Measurements from ENCODE around the gene GNAT1.

The GNAT1 gene

DNA sequence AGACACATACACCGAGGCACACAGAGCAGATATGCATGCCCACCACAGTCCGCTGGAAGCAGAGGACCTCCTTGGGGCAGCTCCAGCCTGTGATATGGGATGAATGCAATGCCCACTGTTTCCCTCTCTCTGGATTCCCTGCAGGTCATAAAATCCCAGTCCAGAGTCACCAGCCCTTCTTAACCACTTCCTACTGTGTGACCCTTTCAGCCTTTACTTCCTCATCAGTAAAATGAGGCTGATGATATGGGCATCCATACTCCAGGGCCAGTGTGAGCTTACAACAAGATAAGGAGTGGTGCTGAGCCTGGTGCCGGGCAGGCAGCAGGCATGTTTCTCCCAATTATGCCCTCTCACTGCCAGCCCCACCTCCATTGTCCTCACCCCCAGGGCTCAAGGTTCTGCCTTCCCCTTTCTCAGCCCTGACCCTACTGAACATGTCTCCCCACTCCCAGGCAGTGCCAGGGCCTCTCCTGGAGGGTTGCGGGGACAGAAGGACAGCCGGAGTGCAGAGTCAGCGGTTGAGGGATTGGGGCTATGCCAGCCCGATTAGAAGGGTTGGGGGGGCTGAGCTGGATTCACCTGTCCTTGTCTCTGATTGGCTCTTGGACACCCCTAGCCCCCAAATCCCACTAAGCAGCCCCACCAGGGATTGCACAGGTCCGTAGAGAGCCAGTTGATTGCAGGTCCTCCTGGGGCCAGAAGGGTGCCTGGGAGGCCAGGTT, at the start of gene GNAT1:
Gene GNAT1 (plus strand): TSS at position 675 of the 725 bp plus-strand sequence. CDS start 116 bp downstream, outside the sequence.
- peak; percentile 34 for DNase-seq

- no peak for DNase-seq
Measured at GRCh38 chr3:50146316-50146901, 45.0 kb upstream of the GNAT1 start.

DNA sequence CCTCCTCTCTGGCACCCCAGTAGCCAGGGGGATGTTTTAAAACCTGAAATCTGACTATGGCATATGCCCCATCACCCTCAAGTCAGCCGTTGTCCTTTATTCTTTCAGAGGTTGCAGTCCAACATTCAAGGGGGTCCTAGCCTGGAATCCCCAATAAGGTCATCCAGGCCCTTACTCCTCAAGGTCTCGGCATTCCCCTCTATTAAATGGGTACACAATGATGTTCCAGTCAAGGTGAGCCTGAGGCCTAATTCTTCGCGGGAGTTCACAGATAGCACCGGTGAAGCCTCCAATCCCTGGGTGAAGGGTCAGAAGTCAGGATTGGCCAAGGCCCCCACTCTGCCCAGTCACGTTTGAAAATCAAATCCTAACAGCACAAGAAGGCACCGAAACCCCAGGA, 44.4 kb upstream of the GNAT1 start:
- DNase-seq = no peak

DNA sequence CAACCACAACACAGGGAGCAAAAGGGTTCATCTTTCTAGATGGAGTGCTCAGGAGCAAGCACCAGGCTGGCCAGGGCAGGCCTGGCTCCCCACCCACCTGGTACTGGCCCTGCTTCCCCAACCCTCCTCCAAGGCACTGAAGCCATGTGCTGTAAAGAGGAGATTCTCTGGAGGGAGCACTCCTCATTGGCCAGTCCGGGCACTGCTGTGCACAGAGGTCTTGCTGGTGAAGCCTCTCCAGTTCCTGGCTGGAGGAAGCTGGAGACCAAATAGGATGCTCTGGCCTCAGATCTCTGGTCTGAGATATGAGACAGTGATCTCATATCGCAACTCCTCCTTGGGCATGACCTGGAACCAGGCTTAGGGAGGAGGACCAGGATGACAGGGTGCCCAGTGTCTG, 44.0 kb upstream of the GNAT1 start:
- no peak for DNase-seq

- DNase-seq = no peak
Measured at GRCh38 chr3:50147861-50148260, 43.5 kb upstream of the GNAT1 start.

- DNase-seq = no peak
Measured at GRCh38 chr3:50150404-50150750, 41.0 kb upstream of the GNAT1 start.

GRCh38 chr3:50150863-50151686, 40.3 kb upstream of the GNAT1 start:
- DNase-seq = no peak

- DNase-seq = no peak
Measured at GRCh38 chr3:50151728-50152127, 39.7 kb upstream of the GNAT1 start.

GRCh38 chr3:50153782-50154475, 37.5 kb upstream of the GNAT1 start:
- DNase-seq = no peak

GRCh38 chr3:50154476-50154839, 37.0 kb upstream of the GNAT1 start:
- DNase-seq = no peak

GRCh38 chr3:50154840-50155490, 36.4 kb upstream of the GNAT1 start, which contains the start of gene SEMA3F:
SEMA3F (plus strand) TSS chr3:50155324; CDS start chr3:50159623, 4,299 bp downstream.
- DNase-seq = peak; percentile 80

DNA sequence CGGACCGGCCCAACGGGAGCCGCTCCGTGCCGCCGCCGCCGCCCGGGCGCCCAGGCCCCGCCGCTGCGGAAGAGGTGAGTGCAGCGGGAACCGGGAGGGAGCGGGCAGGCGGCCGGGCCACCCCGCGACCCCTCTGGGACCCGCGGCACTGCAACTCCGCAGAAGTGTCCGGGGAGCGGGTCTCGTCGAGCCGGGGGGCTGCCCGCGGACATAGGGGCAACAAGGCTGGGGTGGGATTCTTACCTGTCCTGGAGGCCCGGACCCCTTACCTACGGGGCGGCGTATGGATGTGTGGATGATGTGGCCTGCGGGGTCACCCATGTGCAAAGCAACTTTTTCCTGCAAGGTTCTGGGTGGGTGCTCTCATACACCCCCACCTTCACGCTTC, 35.9 kb upstream of the GNAT1 start:
- DNase-seq = no peak

GRCh38 chr3:50155891-50156290, 35.5 kb upstream of the GNAT1 start:
- DNase-seq = no peak

DNA sequence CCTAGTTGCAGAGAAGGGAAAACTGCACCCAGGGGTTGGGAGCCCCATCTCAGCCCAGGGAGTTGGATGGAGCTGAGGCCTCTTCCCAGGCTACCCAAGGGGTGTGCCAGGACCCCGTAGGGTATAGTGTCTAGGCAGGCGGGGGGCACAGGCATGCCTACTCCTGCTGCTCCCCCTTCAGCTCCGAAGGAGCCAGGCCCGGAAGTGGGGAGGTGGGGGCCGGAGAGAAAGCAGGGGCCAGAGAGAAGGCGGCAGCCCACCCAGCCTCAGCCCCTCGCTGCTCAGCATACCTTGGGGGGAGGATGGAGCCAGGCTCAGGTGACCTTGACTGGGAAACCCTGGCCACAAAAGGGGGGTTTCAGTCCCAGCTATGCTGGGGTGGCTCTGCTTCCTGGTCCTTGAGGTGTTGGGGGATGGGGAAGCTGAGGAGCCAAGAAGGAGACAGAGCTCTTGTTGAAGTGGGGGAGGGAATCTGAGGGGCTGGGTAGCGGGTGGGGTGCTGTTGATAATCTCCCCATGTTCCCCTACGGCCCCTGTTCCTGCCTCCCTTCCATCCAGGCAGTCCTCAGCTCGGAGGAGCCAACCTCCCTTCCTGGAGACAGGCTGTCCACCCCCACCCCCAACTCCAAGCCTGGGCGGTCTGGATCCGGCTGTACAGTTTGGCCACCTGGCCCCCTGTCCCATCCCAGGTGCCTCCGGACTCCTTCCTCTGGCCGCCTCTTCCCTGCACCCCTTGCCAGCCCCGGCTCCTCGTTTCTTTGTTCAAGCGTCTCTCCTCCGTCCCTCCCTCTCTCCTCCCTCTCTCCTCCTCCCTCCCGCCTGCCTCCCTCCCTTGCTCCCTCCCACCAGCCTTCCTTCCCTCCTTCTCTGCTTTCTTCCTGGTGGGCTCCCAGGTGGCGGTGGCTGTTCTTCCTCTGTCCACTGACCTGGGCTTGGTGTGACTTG, 34.6 kb upstream of the GNAT1 start:
- DNase-seq = no peak

DNA sequence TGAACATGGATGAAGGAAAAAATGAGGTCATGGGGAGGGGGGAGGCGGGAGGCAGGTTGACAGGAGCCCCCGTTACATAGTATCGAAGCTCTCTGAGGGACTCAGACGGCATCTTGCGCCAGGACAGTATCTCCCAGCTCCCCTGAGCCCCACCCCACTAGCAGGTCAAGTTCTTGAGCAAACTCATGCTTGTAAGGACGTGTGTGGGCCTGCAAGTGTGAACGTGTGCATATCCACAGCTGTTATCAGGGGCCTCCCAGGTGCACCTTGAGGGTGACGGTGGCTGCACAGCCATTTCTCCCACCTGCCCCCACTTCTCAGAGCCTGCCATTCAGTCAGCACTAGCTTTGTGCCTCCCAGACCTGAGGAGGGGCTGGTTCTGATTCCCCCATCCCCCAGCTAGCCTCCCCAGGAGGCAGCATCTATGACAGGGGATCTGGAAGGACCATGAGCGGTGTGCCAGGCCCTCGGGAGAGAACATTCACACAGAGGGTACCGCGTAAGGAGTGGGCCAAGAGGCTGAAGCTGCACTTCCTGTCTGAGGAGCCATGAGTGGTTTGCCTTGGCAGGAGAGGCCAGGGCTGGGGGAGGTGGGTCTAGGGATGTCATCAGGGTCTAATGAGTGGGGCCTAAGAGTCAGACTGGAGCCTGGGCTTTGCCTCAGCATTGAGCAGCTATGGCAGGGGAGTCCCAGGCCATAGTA, 33.4 kb upstream of the GNAT1 start:
- no peak for DNase-seq

DNA sequence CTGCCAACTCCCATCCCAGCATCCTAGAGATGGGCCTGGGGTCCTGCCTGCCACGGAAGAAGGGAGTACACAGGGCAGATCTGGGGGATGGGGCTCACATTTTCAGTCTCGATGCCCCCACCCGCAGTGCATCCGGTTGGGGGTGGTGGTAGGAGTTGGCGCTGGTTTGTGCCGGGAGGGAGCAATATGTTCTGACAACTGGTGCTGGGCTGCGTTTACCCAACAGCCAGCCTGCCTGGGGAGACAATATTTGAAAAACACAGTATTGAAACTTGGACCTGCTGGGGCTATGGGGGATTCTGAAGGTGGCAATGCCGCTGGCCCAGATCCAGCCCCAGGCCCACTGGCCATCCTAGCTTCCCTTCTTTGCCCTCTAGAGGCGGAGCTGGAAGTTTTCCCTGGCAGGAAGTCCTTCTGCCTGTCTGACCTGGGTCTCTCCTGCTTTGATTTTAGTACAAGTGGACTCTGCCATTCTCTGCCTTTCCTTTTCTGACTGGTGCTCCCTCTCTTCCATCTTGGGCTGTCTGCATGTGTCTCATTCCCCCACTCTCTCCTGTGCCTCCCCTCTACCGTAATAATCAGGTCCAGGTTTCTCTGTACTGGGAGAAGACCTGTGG, 32.8 kb upstream of the GNAT1 start:
- no peak for DNase-seq

DNA sequence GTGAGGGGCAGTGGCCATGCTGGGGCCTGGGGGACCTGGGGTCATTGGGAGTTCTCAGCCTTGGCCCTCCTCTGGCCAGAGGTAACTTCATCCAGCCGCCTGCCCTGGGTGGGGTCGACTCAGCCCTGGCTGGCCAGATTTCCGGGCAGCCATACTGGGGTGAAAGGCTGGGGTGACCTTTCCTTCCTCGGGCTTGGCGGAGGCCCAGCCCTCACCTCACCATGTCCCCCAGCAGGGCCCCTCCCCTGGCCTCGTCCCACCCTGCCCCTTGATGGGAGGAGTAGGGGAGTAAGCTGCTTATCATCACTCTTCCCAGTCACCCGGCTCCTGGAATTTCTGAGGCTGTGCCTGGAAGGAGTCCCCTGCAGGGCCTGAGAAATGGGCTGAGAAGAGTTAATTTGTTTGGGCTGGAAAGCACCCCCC, 30.8 kb upstream of the GNAT1 start:
- DNase-seq = no peak

- DNase-seq = no peak
Measured at GRCh38 chr3:50161320-50161719, 30.1 kb upstream of the GNAT1 start.

GRCh38 chr3:50162034-50162883, 29.2 kb upstream of the GNAT1 start:
- DNase-seq = no peak

Measured in suppressor macrophage treated with lipopolysaccharide for 4 hours (primary cell).